AG20443 (cell line): ENCODE results near the gene ZC3H12C.
A peak's percentile ranks its signal among the peaks of the same experiment; 100 is the strongest.

Source experiments
- DNase-seq: peaks from one replicate; pipeline ENCODE4 v3.0.0; 2012; ENCODE audit warnings: low spot score, mixed read lengths

The ZC3H12C gene

DNA sequence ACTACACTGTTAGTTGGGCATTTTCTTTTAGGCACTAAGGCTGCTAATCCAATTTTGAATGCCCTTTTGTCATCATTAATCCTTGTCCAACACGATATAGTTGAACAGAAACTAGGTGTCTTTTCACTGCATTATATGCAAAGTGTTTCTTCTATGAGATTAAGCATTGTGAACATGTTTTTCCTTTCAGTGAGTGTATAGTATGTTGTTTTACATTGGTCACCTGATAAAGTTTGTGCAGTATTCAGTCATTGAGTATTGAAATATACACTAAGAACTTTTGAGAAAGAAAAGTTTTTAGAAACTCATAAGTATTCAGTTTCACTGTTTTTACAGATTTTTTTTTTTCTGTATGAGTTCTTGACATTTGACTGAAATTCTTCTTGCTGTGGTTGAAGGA is 59.0 kb downstream of the ZC3H12C start:
- no peak for DNase-seq

DNA sequence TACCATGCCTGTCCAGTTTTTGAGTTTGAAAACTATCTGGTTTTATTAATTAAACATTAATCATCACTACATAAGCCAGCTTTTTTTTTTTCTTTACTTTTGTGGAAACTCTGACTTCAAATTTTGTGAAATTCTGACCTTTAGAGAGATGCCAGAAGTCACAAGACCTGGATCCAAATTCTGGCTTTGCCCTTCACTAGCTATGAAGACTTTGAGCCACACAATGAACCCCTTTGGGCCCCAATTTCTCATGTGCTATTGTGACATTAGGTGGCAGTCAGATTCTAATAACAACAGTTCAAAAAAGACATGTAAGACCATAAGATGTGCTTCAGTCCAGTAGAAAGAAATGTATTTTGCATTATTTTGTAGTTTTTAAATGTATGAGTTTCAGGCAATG is 60.3 kb downstream of the ZC3H12C start:
- no peak for DNase-seq

DNA sequence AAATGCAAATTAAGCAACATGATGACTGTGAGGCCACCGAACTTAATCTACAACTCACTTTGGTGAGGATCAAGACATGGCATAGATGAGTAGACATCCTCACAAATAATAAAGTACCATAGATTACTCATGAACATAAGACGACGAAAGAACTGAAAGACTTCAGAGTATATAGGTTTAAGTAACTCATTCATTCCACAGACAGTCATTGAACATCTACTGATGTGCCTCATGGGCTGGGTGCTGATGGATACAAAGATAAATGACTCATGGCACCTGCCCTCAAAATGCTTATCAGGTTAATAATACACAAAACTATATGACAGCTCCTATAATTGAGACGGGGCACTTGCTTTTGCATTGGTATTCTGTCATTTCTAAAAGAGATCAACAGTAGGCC is 63.3 kb downstream of the ZC3H12C start:
- DNase-seq: no peak

DNA sequence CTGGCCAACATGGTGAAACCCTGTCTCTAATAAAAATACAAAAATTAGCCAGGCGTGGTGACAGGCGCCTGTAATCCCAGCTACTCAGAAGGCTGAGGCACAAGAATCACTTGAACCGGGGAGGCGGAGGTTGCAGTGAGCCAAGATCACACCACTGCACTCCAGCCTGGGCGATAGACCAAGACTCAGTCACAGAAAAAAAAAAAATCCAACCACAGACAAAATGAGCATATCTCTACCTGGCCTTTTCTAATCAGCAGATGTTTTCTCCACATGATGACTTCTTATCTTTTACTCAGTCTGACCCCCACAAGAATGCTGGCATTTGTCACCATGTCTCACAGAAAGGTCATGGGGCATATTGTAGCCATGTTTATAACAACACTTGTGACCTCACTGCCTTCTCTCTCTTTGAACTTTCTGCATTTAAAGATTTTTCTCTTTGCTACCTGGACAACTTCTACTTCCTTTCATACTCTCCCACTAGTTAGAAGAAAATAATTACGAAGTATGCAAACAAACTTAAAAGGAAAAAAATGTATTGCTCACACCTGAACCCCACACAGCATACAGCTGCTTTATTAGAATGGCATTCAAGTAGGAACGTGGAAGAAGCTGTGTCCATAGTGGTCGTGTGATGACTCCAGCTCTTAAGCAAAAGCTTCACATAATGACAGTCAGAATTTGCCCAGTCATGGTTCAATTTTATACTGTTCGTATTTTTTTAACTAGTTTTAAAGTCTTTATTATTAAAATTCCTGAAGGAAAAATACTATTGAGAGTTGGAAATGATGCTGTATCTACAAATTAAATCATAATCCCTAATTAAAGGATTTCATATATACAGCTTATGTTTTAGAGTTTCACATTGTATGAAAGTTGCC is 65.4 kb downstream of the ZC3H12C start:
- no peak for DNase-seq

DNA sequence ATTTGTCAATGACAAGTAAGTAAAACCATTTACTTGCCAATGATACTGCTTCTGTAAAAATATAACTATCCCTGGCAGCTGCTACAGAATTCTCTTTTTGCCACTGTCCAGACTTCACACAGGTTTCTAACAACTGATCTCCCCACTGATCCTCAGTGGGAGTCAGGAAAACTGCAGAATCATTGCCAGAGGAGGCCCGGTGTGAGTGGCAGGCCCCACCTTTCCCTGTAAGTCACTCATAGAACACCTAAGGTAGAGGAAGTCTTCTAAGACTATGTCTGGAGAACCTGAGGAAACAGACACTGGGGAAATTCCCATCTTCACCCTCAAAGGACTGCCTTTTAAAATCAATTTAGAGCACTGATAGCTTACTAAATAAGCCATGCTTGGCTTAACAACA is 66.3 kb downstream of the ZC3H12C start:
- no peak for DNase-seq

DNA sequence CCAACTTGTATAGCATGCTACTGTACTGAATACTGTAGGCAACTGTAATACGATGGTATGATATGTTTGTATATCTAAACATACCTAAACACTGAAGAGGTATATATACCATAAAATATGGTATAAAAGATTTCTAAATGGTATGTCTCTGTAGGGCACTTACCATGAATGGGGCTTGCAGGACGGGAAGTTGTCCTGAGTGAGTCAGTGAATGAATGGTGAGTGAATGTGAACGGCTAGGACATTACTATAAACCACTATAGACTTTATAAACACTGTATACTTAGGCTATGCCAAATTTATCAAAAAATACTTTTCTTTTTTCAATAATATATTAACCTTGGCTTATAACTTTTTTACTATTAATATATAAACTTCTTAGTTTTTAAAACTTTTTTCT is 66.8 kb downstream of the ZC3H12C start:
- no peak for DNase-seq

DNA sequence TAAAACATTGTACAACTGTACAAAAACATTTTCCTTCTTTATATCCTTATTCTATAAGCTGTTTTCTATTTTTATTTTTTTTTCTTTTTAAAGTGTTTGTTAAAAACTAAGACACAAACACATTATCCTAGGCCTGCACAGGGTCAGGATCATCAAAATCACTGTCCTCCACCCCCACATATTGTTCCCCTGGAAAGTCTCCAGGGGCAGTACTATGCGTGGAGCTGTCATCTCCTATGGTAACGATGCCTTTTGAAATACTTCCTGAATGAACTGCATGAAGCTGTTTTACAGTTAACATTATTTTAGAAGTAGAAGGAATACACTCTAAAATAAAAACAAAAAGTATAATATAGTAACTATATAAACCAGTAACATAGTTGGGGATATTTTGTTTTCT is 67.2 kb downstream of the ZC3H12C start:
- DNase-seq: no peak

DNA sequence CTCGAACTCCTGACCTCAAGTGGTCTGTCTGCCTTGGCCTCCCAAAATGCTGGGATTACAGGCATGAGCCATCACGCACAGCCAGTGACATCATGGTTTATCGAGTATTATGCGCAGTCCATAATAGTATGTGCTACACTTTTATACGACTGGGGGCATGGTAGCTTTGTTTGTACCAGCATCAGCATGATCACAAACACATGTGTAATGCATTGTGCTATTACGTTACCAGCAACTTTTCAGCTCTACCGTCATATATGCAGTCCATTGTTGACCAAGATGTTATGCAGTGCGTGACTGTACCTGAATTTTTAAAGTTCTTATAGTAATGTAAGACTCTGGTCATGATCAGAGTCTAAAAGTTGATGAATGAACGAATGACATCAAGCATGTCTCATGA is 67.9 kb downstream of the ZC3H12C start:
- no peak for DNase-seq

DNA sequence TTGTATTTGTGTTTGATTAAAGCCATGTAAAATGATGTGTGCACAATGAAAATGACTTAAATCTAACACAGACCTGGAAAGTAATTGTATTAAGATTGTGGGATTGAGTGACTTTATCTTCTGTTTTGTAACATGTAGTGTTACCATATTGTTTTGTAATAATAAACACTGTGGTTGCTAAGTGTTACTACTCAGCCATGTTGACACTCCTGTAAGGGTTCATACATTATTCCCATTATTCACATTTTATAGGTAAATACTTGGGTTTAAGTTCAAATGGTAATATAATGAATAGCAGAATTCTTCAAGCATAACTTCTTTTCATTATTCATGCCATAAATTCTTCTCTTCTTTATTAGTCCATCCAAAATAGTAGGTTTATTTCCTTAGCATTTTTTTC is 69.0 kb downstream of the ZC3H12C start:
- no peak for DNase-seq

DNA sequence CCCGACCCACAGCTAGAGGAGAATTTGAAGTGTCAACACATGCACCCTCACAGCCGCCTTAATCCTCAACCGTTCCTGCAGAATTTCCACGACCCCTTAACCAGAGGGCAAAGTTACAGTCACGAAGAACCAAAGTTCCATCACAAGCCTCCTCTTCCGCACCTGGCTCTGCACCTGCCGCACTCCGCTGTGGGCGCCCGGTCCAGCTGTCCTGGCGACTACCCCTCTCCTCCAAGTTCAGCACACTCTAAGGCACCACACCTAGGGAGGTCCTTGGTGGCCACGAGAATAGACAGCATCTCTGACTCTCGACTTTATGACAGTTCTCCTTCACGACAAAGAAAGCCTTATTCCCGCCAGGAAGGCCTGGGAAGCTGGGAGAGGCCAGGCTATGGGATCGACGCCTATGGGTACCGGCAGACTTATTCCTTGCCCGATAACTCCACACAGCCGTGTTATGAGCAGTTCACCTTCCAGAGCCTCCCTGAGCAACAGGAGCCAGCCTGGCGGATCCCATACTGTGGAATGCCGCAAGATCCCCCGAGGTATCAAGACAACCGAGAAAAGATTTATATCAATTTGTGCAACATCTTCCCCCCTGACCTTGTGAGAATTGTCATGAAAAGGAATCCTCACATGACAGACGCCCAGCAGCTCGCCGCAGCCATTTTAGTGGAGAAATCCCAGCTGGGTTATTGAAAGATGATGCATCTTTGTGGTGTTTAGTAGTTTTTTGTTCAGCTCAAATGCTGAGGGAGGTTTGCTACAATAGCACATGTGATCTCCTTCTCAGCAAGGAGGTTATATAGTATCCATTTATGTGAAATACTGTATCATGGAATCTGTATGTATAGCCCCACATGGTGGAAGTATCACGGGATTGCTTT is 72.1 kb downstream of the ZC3H12C start:
- no peak for DNase-seq

DNA sequence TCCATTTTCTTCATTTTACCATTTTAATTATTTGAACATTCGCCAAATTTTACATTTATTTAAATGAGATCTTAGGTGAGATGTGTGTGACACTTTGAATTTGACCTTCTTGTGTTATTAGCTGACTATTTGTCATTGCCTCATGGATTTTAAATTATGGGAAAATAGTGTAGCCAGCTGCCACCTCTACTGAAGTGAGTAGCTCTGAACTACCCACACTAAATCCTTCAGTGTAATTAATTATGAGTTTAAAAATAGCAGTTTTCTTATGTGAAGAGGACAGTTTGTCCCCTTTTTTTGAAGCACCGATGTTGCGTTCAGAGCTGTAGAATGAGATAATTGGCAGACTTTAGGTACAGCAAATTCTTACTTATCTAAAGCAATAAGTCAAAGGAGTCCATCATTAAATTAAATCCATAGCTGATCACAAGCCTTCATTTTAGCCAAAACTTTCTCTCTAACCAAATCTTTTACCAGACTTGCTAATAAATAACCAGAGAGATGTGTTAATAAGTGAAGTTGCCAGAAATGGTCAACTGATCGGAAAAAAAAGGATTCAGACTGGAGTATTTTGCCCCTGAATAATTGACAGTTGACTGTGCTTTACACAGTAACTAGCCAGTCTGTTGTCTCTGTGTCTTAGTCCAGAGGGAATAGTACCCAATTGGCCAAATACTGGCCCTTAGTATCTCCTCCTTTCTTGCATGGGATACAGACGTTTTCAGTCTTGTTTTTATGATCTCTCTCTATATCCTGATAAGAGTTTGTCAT is 75.0 kb downstream of the ZC3H12C start:
- DNase-seq: no peak

DNA sequence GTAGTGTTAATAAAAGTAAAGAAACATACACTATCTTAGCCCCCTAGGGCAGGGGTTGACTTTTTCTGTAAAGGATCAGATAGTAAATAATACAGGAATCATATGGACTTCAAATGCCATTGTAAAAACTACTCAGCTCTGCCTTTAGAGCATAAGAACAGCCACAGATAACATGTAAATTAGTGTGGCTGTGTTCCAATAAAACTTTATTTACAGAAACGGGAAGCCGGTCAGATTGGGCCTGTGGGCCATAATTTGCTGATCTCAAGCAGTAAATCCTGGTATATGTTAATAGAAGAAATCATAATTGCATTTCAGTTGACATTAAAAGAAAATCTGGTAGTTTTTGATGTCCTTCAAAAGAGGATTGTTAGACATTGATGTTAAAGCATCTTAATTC is 76.5 kb downstream of the ZC3H12C start:
- no peak for DNase-seq

DNA sequence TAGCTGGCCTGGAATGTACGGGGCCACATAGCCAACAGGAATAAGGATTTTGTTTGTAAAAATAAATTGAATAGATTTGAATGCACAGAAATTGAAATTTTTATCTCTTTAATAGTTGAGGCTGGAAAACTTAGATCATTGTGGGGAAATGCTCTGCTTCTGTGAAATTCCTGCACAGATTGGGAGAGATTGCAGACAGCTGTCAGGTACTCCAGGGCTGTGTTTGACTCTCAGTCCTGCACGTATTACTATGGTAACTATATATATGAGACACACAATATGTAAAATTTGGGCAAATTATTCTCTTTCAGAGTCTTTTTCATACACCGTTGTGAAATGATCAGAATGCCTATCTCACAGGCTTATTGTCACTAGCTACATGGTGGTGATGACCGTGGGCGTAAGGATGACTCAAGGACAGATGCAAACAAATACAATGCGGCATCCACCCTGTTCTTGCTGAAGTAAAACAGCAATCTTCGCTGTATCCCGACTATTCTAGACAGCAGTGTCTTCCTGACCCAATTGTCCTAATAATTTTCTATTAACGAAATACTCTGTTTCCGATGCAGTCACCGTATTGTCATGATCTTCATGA is 79.4 kb downstream of the ZC3H12C start:
- DNase-seq: no peak

DNA sequence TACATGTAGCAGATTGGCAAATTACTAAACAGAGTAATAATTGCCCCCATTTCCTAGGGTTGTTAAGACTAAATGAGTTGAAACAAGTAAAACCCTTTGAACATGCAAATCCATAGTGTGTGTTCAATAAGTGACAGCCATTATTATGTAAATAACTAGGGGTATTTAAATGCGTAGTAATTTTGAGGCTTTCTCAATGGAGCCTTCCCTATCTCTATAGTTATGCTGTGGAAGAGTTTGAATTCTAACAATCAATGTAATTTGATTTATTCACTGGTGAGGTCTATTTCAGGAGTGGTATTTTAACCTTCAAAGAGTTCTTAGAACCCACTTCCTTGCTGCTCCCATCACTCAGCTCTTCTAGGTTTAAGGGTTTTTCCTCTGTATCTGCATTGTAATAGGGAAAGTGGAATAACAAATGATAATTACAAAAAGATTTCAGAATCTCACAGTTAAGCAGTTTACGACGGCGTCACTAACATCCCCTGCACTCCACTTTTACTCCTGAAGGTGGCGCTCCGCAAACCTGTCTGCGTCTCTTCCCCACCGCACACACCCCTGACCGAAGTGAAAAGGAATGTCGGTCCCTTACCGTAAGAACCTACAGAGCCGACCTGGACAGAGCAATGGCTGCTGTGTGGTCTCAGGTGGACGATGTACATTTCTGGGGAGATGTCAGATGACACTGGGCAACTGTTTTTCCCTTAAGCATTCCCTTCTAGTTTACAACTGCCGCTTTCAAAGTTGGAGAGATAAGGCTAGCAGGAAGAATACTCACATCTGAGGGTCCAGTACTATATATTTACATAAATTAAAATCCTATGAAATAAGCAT is 80.8 kb downstream of the ZC3H12C start:
- DNase-seq: peak; percentile 76

DNA sequence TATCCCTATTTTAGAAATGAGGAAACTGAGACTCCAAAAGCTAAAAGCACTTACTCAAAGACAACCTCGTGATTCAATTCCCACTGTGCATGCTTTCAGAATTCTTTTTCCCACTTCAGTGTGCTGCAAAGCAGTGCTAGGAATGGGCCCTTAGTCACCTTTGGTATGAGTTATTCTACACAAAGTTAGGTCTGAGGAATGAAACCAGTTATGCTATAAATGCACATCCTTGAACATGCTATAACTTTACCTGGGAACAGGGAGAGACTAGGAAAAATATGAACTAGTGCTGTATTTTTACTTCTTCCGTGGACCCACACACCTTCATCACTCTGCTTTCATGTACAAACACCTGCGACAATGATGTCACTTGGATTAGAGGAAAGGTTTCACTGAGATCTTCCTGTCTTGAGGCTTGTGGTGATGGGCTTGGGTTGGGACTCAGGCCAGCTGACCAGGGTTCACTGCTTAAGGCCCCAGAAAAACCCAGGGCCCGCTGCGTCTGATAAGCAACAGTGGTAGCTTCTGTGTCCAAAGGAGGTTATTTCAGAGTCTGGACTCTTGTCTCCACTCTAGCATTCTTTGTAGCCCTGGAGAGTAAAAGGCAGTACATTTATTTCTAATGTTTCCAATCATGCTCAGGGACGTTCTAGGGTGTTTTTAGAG is 81.6 kb downstream of the ZC3H12C start:
- DNase-seq: no peak

DNA sequence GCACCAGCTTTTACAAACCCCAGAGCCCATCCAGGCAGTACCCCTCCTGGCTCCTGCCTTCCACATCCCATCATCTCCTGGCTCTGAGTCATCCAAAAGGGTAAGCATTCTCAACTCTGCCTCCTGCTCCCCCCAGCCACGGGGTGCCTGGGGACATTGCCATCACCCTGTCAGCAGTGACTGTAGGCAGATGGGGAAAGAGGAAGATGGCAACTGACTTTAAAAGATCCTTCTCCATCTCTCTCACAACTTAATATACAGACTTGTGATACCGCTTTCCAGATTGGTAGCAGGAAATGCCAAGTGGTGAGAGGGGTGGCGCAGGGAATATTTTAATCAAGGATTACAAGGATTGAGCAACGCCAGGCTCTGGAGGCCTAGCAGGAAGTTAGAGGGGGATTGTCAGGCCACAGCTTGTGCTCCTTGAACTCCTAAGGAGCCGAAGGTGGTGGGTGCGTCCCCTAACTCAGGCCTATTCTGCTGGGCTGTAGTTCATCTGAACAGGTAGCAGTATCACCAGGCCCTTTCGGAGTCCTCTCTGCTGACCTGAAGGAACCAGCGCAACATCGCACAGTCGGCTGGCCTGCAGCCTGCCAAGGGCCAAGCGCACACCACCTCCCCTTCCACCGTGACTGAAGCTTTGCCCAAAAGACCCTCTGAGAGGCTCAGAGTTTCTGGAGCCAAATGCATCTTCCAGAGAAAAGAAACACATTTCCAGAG is 83.3 kb downstream of the ZC3H12C start:
- peak; percentile 40 for DNase-seq

DNA sequence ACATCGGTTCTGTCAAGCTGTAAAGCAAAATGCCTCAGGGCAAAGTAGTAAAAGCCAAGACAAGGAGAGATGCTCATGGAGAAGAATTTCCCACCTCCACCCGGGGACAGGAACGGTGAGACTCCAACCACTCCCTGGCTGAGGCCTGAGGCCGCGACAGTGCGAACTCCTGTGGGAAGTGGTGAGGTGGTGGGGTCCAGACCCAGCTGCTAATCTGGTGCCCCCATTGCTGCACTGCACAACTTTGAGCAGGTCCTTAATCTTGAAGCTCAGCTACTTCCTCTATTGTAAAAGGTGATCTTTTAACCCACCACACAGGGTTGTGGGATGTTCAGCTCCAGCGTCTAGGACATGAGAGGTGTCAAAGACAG is 83.9 kb downstream of the ZC3H12C start:
- no peak for DNase-seq

DNA sequence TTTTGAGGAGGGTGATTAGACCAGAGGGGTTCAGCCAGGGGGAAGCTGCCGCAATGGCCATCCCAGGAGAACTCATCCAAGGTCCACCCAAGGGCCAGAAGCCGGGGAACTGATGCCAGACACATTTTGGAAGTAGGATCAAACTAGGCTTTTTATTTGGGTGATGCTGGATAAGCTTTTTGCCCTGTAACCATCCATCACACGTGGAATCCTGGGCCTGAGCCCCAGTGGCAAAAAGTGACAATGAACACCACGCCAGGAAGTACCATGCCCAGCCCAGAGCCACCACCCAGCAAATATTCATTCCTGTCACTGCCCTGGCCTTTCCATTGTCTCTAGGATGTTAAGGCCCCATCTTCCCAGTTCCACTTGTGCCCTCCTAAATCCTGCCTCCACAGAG is 85.9 kb downstream of the ZC3H12C start:
- DNase-seq: no peak

DNA sequence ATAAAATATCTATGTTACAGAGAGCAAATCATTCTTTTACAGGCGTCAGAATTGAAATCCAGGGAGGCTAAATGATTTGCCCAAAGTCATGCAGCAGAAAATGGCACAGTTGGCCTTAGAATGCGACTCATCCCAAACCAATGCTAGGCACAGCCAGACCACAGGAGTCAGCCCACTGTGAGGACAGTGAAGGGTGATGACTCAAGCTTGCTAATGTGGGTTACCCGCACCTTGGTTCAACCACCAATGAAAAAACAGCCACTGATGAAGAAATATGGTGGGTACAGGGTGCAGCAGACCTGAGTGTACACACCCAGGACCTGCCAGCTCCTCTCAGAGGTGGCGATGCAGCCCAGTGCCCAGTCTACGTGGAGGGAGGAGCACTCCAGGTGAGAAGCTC is 89.7 kb downstream of the ZC3H12C start:
- DNase-seq: peak; percentile 63

DNA sequence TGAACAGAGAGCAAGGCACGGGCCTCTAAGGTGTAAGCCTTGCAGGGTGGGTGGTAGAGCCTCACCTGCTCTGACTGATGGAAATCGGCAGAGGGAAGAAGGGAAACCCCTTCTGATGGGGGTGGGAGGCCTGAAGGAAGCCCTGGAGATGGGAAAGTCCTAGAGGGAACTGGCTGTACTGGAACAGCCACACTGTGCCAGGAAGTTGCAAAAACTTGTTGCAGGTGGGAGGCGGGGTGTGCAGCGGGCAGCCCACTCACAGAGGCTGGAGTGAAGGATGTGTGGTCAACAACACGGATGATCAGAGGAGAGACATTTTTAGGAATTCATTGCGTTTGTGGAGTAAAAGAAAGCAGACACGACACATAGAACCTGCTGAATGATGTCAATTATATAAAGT is 91.3 kb downstream of the ZC3H12C start:
- no peak for DNase-seq
